Measurements from ENCODE around the gene DEGS2. TPM values are rescaled to one million over a fixed set of nuclear protein-coding genes. Genes with fewer than 3 reads are reported as not detected.

The DEGS2 gene
- total RNA-seq, 1 experiment from 2014 or later: 1.6 TPM

- CTCF ChIA-PET: interaction anchor here (0.7 to 1.3 kb wide), 7 partner anchors 29 to 582 kb away, joined by 3 to 4 read pairs (median 3); no protein-coding TSS in a partner anchor
- POLR2A ChIA-PET: no interaction called here
These were observed 53.9 kb downstream of the DEGS2 start for GRCh38 chr14:100105357-100106169.

More at GRCh38 chr14:100105357-100106169, 53.9 kb downstream of the DEGS2 start:
- TF ChIP-seq MXD4 (CRISPR knock-in tag; IDR thresholded peaks at IDR 0.05; ENCODE audit: borderline replicate concordance) (no peak), ZBTB21 (CRISPR knock-in tag; IDR thresholded peaks at IDR 0.05; ENCODE audit: borderline replicate concordance) (no peak), ZNF219 (CRISPR knock-in tag; IDR thresholded peaks at IDR 0.05; ENCODE audit: borderline replicate concordance) (no peak), ZNF512 (CRISPR knock-in tag; IDR thresholded peaks at IDR 0.05; ENCODE audit: borderline replicate concordance) (no peak), ZNF281 (CRISPR knock-in tag; IDR thresholded peaks at IDR 0.05) (no peak), CDX4 (CRISPR knock-in tag; IDR thresholded peaks at IDR 0.05; ENCODE audit: borderline replicate concordance) (no peak), CREM (CRISPR knock-in tag; IDR thresholded peaks at IDR 0.05) (no peak), ZSCAN18 (CRISPR knock-in tag; IDR thresholded peaks at IDR 0.05) (no peak), NR2C2 (CRISPR knock-in tag; IDR thresholded peaks at IDR 0.05) (no peak), ATF3 (CRISPR knock-in tag; conservative IDR thresholded peaks at IDR 0.05) (no peak)
- DNase-seq (ENCODE audit: low spot score) (no peak), ATAC-seq (no peak)
- Mint-ChIP-seq H3K36me3 (no peaks in the 10 kb centered on the region), H3K4me1 (peaks cover 18% of the 10 kb centered on the region), H3K27ac (no peak overlapping the region), H3K27me3 (ENCODE audit: low read depth) (no peaks in the 10 kb centered on the region), H3K4me3 (no peak overlapping the region), H3K9me3 (no peaks in the 10 kb centered on the region)

Data from WTC11 (cell line).